Small intestine (tissue), 7 donors: ENCODE results near the gene MEAK7. TPM values are rescaled to one million over a fixed set of nuclear protein-coding genes. Genes with fewer than 3 reads are reported as not detected.

Experiments used
- DNase-seq, 2 donors: peaks; one replicate each; pipeline versions ENCODE4 v3.0.0 to v3.0.0-alpha.2; 2013
- FAIRE-seq: peaks from 2 replicates; lab custom pipeline; 2012; peaks lifted over from hg19 to GRCh38; lab: Jason Lieb, UNC
- H3K27ac ChIP-seq, 3 donors: one replicate each; pipeline ENCODE4 v1.5.1; 2013; ENCODE audit warnings: low read length in 2 of 3, mild to moderate bottlenecking in 2 of 3, control low read depth in 1 of 3, inconsistent platforms in 1 of 3, low read depth in 1 of 3, moderate library complexity in 1 of 3
- H3K27me3 ChIP-seq, 3 donors: one replicate each; pipeline ENCODE4 v1.6.1; 2013; ENCODE audit warnings: low read length in 3 of 3, inconsistent platforms in 1 of 3; ENCODE audit not compliant: control insufficient read depth in 3 of 3, insufficient read depth in 3 of 3
- H3K36me3 ChIP-seq, 3 donors: one replicate each; pipeline ENCODE4 v1.6.1; 2013; ENCODE audit warnings: low read length in 3 of 3, inconsistent platforms in 1 of 3, low read depth in 1 of 3, mild to moderate bottlenecking in 1 of 3, moderate library complexity in 1 of 3; ENCODE audit not compliant: control insufficient read depth in 3 of 3, insufficient read depth in 2 of 3
- H3K4me1 ChIP-seq, 3 donors: one replicate each; pipeline ENCODE4 v1.6.1; 2013; ENCODE audit warnings: low read length in 2 of 3, inconsistent platforms in 1 of 3, low read depth in 1 of 3, mild to moderate bottlenecking in 1 of 3, moderate library complexity in 1 of 3; ENCODE audit not compliant: control insufficient read depth in 3 of 3, insufficient read depth in 2 of 3
- H3K4me3 ChIP-seq, 3 donors: one replicate each; pipeline ENCODE4 v1.5.1; 2013; ENCODE audit warnings: low read length in 3 of 3, control low read depth in 1 of 3, inconsistent platforms in 1 of 3, low read depth in 1 of 3, mild to moderate bottlenecking in 1 of 3, moderate library complexity in 1 of 3
- H3K9me3 ChIP-seq, 2 donors: one replicate each; pipeline ENCODE4 v1.6.1; 2013; ENCODE audit warnings: low read depth in 1 of 2, low read length in 1 of 2; ENCODE audit not compliant: control insufficient read depth in 2 of 2, insufficient read depth in 1 of 2
- WGBS, 3 donors: extraction: QIAGEN DNeasy Blood & Tissue Kit; methylation state at CpG; one replicate each; pipeline ENCODE4 v1.1.7; 2013; 5-methylcytosine and 5-hydroxymethylcytosine counted together
- polyA plus RNA-seq, 4 donors: library from polyadenylated mRNA; stranded (reverse) in 3 of 4; unstranded in 1 of 4; fragments of 200-250 nt in 3 of 4; fragments of 120-200 nt in 1 of 4; gene quantifications; one replicate each; pipeline versions ENCODE4 v1.2.1 to v1.2.3, GENCODE V29; 2013
- donor health status: healthy with polysubstance abuse.
- donor health status: control.
- donor health status: control.
- donor health status: Bipolar disorder and iron deficiency.
- donor health status: healthy.

Gene MEAK7
- polyA plus RNA-seq, 4 donors: 7.3 to 9.2 (median 7.4) TPM

GRCh38 chr16:84466692-84467091 is 37.8 kb downstream of the MEAK7 start:
- 48 to 90% (median 49%) methylated on average over 4 of the region's 4 CpGs for WGBS, 3 donors
- H3K4me3 ChIP-seq: no peak overlapping the region
- DNase-seq (no peak), FAIRE-seq (no peak)
- H3K4me1 ChIP-seq: no peaks in the 10 kb centered on the region
- H3K36me3 ChIP-seq: peaks cover 0 to 44% (median 15%) of the 10 kb centered on the region in 3 donors
- H3K27me3 ChIP-seq: no peaks in the 10 kb centered on the region
- no peak overlapping the region for H3K27ac ChIP-seq
- H3K9me3 ChIP-seq: peaks cover 0 to 17% of the 10 kb centered on the region in 2 donors

- H3K36me3 ChIP-seq: peaks cover 0 to 56% (median 17%) of the 10 kb centered on the region in 3 donors
- peaks cover 0 to 8% of the 10 kb centered on the region in 2 donors for H3K9me3 ChIP-seq
- H3K4me3 ChIP-seq: no peak overlapping the region
- DNase-seq (no peak), FAIRE-seq (no peak)
- no peak overlapping the region for H3K27ac ChIP-seq
- H3K4me1 ChIP-seq: no peaks in the 10 kb centered on the region
- 84 to 91% (median 89%) methylated on average over 6 of the region's 6 CpGs for WGBS, 3 donors
- H3K27me3 ChIP-seq: no peaks in the 10 kb centered on the region
These were observed 39.3 kb downstream of the MEAK7 start for GRCh38 chr16:84465154-84465553.

GRCh38 chr16:84464116-84464515 is 40.3 kb downstream of the MEAK7 start:
- peaks cover 0 to 65% (median 17%) of the 10 kb centered on the region in 3 donors for H3K36me3 ChIP-seq
- FAIRE-seq: no peak
- DNase-seq: no peak

GRCh38 chr16:84463221-84463620 is 41.2 kb downstream of the MEAK7 start:
- FAIRE-seq (no peak), DNase-seq (no peak)
- H3K27ac ChIP-seq: no peak overlapping the region
- WGBS, 3 donors: 77 to 91% (median 91%) methylated on average over 7 of the region's 7 CpGs
- no peaks in the 10 kb centered on the region for H3K4me1 ChIP-seq
- H3K4me3 ChIP-seq: no peak overlapping the region
- H3K9me3 ChIP-seq: peaks cover 0 to 8% of the 10 kb centered on the region in 2 donors
- no peaks in the 10 kb centered on the region for H3K27me3 ChIP-seq
- peaks cover 0 to 65% (median 17%) of the 10 kb centered on the region in 3 donors for H3K36me3 ChIP-seq

More at GRCh38 chr16:84464116-84464515, 40.3 kb downstream of the MEAK7 start:
- WGBS, 3 donors: 64 to 73% (median 68%) methylated on average over 6 of the region's 6 CpGs
- H3K27me3 ChIP-seq: no peaks in the 10 kb centered on the region
- no peaks in the 10 kb centered on the region for H3K4me1 ChIP-seq
- no peak overlapping the region for H3K27ac ChIP-seq
- H3K9me3 ChIP-seq: peaks cover 0 to 8% of the 10 kb centered on the region in 2 donors
- H3K4me3 ChIP-seq: no peak overlapping the region

GRCh38 chr16:84462296-84463210 is 41.9 kb downstream of the MEAK7 start:
- no peak for FAIRE-seq
- no peak for DNase-seq
- Histone ChIP-seq H3K27ac (no peak overlapping the region), H3K36me3 (peaks cover 0 to 65% (median 17%) of the 10 kb centered on the region in 3 donors), H3K4me1 (no peaks in the 10 kb centered on the region), H3K9me3 (peaks cover 0 to 7% of the 10 kb centered on the region in 2 donors), H3K27me3 (no peaks in the 10 kb centered on the region), H3K4me3 (no peak overlapping the region)
- 79 to 88% (median 80%) methylated on average over 24 of the region's 24 CpGs for WGBS, 3 donors

- no peak overlapping the region for H3K4me3 ChIP-seq
- no peaks in the 10 kb centered on the region for H3K27me3 ChIP-seq
- H3K9me3 ChIP-seq: peaks cover 0 to 1% of the 10 kb centered on the region in 2 donors
- no peak for DNase-seq
- FAIRE-seq: no peak
- peaks cover 0 to 61% (median 12%) of the 10 kb centered on the region in 3 donors for H3K36me3 ChIP-seq
- WGBS, 3 donors: 91 to 95% (median 94%) methylated on average over 30 of the region's 30 CpGs
- H3K4me1 ChIP-seq: no peaks in the 10 kb centered on the region
- H3K27ac ChIP-seq: no peak overlapping the region
These were observed 42.8 kb downstream of the MEAK7 start for GRCh38 chr16:84461413-84462295.

GRCh38 chr16:84461029-84461412 is 43.4 kb downstream of the MEAK7 start:
- 71 to 79% (median 73%) methylated on average over 8 of the region's 8 CpGs for WGBS, 3 donors
- no peak for FAIRE-seq
- Histone ChIP-seq H3K27me3 (no peaks in the 10 kb centered on the region), H3K4me3 (no peak overlapping the region), H3K4me1 (no peaks in the 10 kb centered on the region), H3K9me3 (no peaks in the 10 kb centered on the region), H3K36me3 (peaks cover 0 to 61% (median 11%) of the 10 kb centered on the region in 3 donors), H3K27ac (no peak overlapping the region)
- no peak for DNase-seq

GRCh38 chr16:84460406-84461028 is 43.9 kb downstream of the MEAK7 start:
- Histone ChIP-seq H3K27me3 (no peaks in the 10 kb centered on the region), H3K4me3 (no peak overlapping the region), H3K27ac (no peak overlapping the region), H3K36me3 (peaks cover 0 to 61% (median 11%) of the 10 kb centered on the region in 3 donors), H3K4me1 (no peaks in the 10 kb centered on the region), H3K9me3 (no peaks in the 10 kb centered on the region)
- no peak for DNase-seq
- no peak for FAIRE-seq
- WGBS, 3 donors: 78 to 89% (median 85%) methylated on average over 19 to 20 of the region's 20 CpGs
